HG02970 (cell line): ENCODE data around the gene WWP2.
"Not testable (repeated sequence)": the region's sequence is repeated elsewhere in the genome, so short reads cannot be mapped to it uniquely, and the experiment has no call there.

ENCODE experiments used
- ATAC-seq: cut with Tn5 transposase; IDR thresholded peaks from one replicate; pipeline ENCODE4 v1.9.1; 2021; ENCODE audit warnings: mild to moderate bottlenecking, moderate library complexity, moderate number of reproducible peaks; ENCODE audit not compliant: unreplicated experiment, low FRiP score

The WWP2 gene

GRCh38 chr16:69969657-69970056 lies 207.5 kb downstream of the WWP2 start:
- ATAC-seq: not testable (repeated sequence)

- not testable (repeated sequence) for ATAC-seq
These were observed 210.0 kb downstream of the WWP2 start for GRCh38 chr16:69972120-69972519.

GRCh38 chr16:69972935-69973334 lies 210.8 kb downstream of the WWP2 start:
- not testable (repeated sequence) for ATAC-seq

- ATAC-seq: not testable (repeated sequence)
These were observed 223.1 kb downstream of the WWP2 start for GRCh38 chr16:69985196-69985595.
